NCI-H2196 treated with DMSO at 0.1 percent for 48 hours (cell line): ENCODE results near the gene CXXC1.
A peak's percentile ranks its signal among the peaks of the same experiment; 100 is the strongest.
"Not testable (repeated sequence)": the region's sequence is repeated elsewhere in the genome, so short reads cannot be mapped to it uniquely, and the experiment has no call there.

ENCODE experiments used
- DNase-seq: peaks from one replicate; lab custom pipeline; 2025; ENCODE audit not compliant: unreplicated experiment; lab: John Stamatoyannopoulos, UW

CXXC1 gene

DNA sequence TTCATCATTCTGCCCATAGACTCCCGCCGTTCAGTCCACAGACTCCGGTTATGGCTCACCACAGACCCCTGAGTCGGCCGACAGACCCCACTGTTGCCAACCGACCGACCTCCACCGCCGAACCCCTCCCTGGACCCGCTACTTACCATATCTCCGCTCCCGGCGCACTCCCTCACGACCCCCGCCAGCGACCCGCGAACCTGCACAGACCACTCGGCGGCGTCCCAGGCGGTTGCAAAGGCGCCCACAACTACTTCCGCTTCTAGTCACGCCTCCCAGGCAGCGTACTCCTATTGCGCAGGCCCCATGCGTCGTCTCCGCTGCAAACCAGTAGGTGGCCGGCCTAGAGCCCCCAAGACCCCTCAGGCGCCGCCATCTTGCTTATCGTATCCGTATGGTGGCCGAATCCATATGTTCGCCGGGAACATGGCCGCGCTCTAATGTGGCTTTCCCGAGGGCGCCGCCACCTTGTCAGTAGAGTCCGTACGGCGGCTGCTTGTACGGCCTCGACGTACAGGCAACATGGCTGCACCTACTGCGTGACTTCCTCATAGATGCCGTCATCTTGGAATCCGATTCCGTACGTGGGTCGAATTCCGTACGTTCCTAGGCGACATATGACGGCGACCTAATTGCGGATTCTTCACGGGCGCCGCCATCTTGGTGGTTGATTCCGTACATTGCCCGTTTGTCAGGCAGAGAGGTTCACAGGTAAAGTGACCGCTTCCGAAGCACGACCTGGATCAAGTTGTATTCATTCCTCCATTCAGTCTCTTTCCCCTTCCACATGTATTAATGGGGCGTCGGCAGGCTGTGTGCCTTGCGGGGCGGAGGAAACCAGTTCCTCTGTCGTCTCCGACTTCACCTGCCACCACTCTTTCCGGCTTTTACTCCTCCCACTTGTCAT, at the start of gene CXXC1:
TSS of gene CXXC1 (minus strand) at position 252 of the 907 bp plus-strand sequence. CDS start at position 149, 103 bp downstream.
- peak; percentile 95 for DNase-seq

DNA sequence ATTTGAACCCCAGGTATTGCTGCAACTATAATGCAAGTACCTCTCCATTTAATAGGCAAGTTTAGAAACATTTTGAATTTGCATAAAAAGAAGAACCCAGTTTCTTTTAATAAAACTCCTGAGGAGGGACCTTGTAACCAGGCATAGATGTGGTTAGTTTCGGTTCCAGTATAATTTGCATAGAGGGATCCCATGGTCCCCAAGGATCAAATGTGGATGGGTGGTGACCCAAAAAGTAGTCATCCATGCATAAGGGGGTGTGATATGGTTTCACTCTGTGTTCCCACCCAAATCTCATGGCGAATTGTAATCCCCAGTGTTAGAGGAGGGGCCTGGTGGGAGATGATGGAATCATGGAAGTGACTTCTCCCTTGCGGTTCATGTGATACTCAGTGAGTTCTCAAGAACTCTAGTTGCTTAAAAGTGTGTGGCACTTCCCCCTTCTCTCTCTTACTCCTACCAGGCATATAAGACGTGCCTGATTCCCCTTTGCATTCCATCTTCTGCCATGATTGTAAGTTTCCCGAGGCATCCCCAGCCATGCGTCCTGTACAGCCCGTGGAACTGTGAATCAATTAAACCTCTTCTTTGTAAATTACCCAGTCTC, 47.2 kb upstream of the CXXC1 start:
- no peak for DNase-seq

DNA sequence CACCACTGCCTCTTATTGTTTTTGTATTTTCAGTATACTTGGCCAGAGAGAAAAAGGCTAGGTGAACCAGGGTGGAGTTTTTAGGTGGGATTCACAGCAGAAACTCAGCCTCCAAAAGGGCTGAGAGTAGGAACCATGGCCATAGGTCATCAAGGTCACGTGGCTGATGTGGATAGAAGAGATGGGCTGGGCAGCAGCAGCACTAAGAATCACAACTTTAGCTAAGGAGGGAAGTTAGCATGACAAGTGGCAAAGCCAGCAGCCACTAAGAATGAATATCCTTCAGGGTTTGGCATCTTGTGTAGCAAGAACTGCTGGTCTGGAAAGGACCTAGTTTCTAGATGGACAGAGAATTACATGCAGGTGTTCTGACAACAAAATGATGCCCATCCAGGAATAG, 44.2 kb upstream of the CXXC1 start:
- DNase-seq: no peak

DNA sequence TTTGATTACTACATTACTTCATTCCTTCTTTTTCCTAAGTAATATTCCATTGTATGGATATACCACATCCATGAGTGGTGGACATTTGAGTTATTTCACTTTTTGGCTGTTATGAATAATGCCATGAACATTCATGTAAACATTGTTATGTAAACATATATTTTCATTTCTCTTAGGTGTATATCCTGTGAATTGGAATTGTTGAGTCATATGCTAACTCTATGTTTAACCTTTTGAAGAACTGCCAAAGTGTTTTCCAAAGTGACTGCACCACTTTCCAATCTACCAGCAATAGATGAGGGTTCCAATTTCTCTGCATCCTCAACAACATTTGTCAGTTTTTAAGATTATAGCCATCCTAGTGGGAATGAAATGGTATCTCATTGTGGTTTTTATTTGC, 42.7 kb upstream of the CXXC1 start:
- no peak for DNase-seq

DNA sequence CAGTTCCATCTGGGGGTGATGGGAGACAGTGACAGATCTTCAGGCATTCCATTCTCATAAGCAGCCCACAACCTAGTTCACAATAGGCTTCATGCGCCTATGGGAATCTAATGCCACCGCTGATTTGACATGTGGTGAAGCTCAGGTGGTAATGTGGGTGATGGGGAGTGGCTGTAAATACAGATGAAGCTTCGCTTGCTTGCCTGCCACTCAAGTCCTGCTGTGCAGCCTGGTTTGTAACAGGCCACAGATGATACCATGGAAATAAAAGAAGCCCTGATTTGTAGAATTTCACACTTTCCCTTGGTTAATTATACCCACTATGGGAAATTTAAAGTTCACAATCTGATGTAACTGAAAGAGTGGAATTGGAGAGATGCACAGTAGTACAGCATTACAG, 40.5 kb upstream of the CXXC1 start:
- DNase-seq: no peak

DNA sequence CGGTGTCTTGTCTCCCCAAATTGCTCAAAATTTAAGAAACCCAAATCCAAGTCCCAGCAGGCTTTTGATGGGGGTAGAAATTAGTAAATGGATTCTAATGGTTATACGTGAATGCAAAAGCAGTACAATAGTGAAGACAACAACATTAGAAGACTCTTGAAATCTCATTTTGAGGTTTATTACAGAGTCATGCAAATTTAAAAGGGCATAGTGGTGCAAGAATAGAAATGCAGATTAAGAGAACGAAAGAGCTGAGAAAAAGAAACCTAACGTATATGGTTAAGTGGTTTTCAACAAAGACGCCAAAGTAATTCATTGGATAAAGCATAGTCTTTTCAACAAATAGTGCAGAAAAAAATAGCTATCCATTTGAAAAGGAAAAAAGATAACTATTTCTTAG, 33.2 kb upstream of the CXXC1 start:
- DNase-seq: no peak

DNA sequence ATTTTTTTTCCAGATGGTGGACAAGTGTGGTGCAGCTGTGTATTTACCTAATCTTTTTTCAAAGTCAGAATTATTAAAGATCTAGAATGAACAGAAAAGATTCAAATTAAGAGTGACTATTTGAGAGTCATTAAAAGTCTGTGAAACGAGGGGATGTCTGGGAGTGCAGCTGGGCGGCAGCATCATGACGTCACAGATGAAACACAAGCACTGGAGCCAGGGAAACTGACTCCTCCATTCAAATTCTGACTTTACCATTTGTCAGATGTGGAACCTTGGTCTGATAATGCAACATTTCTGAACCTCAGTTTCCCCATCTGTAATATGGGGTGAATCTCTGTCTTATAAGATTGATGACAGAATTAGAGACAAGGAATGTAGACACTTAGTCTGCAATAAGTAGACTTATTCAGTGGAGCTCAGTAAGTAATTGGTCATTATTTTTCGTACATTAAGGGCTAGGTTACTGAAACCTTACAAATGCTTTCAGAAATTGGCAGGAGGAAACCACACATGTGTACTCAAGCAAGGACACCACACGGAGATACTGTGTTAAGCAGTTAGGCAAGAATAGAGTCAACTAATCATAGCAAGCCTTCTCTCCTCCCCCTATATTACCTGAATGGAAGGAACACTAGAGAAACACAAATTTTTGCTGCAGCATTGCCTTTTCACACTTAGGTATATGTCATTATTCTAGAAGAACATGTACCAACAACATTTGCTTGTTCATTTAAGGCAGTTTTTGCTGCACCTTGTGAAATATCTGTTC, 27.8 kb upstream of the CXXC1 start:
- DNase-seq: no peak

DNA sequence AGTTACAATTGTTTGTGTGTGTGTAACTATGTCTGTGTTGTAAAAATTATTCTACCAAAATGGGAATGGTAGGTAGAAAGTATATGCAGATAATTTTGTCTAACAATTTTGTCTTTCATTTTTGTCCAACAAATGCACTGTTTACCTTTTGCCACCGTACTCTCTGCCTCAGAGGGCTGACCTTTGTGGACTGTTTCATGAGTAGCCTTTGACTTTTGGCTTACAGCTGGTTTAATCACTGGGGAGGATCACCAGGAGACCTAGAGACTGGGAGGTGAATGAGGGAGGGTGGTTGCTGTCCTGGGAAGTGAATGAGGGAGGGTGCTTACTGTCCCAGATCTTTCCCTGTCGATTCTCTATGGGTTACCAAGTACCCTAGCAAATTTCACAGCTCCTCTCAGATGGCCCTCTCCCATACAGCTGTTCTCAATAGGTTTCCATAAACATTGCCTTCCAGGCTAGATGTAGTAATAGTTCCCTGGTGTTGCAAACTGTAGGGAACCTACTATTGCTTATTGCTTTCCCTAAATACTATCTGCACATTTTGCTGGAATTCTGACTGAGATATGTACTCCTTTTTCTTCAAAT, 26.5 kb upstream of the CXXC1 start:
- DNase-seq: no peak

DNA sequence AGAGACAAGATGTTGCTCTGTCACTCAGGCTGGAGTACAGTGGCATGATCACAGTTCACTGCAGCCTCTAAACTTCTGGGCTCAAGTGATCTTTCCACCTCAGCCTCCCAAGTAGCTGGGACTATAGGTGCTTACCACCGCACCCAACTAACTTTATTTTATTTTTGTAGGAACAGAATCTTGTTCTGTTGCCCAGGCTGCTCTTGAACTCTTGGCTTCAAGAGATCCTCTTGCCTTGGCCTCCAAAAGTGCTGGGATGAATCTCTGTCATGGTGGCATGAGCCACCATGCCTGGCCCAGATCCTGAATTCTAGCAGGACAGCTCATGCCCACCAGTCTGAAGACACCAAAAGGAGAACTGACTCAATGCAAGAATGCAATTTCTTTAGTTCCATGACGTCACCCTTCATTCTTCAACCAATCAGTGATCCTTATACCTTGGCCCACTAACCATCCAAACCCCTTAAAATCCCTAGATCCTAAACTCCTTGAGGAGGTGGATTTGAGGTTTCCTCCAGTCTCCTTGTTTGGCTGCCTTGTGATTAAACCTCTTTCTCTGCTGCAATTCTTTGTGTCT, 25.6 kb upstream of the CXXC1 start:
- no peak for DNase-seq

DNA sequence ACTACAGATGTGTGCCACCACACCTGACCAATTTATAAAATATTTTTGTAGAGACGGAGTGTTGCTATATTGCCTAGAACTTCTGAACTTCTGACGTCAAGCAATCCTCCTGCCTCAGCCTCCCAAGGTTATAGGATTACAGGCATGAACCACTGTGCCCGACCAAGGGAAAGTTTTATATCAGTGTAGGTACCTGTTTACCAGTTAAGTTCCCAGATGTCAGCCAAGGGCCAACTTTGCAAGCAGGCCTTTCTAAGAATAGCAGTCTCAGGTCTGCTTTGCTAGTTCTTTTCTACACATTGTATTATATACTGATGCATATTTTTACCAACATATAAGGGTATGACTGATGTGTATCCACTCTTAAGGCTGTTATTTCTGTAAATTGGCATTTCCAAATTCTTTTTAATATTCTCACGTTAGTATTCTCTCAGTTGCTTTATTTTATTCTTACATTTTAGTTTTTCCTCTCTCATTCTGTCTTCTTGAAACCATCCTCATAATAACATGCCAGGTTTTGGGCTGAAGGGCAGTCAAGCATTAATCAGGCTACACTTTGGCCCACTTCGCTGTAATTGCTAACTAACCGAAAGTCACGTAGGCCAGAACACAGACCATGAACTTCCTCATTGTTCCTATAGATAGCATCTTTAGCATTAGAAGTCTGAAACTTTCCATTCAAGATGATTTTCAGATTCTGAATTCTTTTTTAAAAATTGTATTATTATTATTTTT, 25.0 kb upstream of the CXXC1 start:
- no peak for DNase-seq

DNA sequence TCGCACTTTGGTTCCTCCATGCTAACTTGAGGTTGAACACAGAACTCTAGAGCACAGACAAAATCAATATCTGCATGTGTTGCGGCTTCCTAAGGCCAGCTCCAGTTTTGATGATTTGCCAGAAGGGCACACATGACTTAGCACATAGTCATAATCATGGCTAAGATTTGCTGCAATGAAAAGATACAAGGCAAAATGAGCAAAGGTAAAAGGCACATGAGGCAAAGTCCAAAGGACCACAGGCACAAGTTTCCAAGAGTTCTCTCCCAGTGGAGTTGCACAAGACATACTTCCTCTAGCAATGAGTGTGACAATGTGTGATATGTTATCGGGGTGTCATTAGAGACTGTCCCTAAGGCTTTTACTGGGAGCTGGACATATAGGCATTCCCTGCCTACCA, 24.2 kb upstream of the CXXC1 start:
- no peak for DNase-seq

DNA sequence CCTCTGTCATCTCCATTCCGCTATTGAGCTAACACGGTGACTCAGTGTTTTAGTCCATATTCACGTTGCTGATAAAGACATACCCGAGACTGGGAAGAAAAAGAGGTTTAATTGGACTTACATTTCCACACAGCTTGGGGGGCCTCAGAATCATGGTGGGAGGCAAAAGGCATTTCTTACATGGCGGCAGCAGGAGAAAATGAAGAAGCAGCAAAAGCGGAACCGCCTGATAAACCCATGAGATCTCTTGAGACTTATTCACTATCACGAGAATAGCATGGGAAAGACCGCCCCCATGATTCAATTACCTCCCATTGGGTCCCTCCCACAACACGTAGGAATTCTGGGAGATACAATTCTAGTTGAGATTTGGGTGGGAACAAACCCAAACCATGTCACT, 22.6 kb upstream of the CXXC1 start:
- DNase-seq: no peak

DNA sequence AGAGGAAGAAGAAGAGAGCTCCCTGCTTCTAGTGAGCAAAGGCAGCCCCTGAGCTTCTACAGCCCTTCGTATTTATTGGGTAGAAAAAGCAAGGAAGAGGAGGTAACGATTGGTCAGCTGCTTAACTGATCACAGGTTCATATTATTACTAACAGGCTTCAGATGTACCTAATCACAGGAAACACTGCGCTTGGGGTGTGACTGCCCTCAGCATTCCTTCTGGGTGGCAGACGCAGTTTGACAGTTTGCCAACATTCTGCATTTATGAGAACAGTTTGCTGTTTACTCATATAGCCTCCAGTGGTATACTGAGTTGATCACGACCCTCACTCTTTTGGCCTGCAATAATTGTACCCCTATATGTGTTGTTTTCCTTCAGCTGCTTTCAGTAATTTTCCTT, 21.4 kb upstream of the CXXC1 start:
- DNase-seq: not testable (repeated sequence)

DNA sequence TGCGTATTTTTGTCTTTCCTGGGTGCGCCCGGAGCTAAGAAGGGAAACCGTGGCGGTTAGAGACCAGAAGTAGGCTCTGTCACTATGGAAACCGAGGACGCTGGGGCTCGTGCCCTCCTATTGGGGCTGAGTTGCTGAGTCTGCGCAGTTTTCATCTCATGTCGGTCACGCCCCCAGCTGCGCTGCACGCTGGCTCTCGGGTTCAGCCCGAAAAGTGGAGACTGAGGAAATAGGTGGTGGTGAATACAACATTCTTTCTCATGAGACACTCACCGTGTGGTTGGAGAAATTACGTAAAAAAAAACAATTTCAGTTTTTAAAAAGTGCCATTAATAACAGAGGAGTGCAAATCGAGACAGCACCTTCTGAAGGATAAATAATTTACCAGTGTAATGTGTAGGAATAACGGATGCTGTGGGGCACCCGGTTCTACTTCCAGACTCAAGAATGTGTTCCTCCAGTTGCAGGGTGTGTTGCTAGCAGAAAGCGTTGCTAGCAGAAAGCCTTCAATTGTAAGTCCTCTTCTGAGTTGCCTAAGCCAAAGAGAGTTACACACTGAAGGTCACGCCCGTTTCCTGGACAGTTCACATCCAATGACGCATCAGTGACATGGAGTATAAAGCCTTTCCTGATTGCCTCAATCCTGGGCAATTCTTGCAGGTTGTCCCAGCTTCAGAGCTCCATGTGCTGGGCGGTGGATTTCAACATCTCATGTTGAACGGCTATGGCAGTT, 20.4 kb upstream of the CXXC1 start:
- peak; percentile 78 for DNase-seq

DNA sequence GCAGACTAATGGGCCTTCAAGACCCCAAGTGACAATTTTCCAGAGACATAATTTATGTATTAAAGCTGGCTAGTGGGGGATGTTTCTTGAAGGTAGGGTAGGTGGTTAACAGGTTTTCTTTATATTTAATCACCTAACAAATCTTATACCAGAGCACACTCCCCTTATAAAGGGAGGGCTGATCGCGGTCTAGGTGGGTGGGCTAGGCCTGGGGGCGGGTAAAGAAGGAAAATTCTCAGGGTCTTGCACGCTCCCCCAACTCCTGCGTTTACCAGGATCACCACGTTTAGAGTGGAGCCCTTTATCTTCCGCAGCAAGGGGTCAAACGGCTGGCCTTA, 19.9 kb upstream of the CXXC1 start:
- DNase-seq: no peak

DNA sequence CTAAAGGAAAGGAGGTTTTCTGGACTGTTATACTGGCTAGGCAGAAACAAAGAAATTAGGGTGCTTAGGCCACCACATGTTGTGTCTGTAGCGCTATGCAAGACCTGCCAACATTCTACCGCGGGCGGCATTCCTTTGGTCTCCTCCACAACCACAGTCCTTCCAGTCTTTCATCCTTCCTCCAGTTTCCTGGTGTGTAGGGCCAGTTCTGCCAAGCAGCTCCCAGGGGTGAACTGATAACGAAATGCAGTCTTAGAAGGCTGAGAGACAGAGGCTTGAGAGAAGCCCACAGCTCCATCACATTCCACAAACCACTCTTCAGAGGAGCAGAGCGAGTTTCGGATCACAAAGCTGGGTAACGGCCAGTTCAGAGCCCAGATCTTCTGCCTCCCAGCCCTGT, 19.5 kb upstream of the CXXC1 start:
- DNase-seq: no peak

DNA sequence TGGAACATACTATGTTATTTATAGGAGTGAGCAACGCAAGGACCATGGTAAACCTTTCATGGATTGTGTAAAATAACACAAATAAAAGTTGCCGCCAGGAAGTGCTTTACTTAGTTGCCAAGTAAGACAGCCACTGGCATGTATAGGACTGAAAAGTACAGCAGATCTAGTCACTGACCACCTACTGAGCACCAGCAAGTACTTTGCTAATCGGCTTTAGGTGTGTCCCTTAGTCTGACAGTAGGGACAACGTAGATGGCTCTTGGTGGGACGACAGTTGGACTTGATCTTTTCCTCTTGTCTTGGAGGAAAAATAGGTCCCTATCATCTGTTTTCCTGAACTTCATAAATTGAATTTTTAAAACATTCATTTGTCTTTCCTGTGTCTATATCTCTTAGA, 13.6 kb upstream of the CXXC1 start:
- DNase-seq: no peak

DNA sequence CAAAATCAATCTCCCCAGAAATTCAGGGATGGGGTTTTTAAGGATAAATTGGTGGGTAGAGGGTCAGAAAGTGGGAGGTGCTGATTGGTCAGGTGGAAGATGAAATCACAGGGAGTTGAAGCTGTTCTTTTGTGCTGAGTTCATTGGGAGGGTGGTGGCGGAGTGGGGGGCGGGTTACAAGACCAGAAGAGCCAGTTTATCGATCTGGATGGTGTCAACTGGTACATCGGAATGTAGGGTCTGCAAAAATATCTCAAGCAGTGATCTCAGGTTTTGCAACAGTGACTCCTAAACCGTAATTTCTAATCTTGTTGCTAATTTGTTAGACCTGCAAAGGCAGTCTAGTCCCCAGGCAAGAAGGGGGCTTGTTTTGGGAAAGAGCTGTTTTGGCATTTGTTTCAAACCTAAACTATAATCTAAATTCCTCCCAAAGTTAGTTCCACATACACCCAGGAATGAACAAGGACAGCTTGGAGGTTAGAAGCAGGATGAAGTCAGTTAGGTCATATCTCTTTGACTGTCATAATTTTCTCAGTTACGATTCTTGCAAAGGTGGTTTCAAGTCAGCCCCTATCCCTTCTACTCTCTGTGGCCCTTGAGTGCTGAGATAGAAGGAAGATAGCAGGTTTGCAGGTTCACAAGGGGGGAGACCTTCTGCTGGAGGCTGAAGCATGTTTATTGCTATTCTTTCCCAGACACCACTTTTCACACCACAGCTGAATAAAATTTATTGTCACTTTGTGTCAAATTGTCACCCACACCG, 12.3 kb upstream of the CXXC1 start:
- DNase-seq: no peak
